C4-2B (cell line): ENCODE results near the gene THTPA.

Source experiments
- H3K27ac ChIP-seq: fragments of 450-650 bp; 2 replicates; pipeline ENCODE4 v1.5.1; 2017
- CTCF ChIP-seq: fragments of 450-650 bp; conservative IDR thresholded peaks from 2 replicates; pipeline ENCODE4 v1.5.1; 2017; ENCODE audit warnings: mild to moderate bottlenecking
- ZFX ChIP-seq: fragments of 450-650 bp; IDR thresholded peaks from 2 replicates; pipeline ENCODE4 v1.6.1; 2017

Gene THTPA

DNA sequence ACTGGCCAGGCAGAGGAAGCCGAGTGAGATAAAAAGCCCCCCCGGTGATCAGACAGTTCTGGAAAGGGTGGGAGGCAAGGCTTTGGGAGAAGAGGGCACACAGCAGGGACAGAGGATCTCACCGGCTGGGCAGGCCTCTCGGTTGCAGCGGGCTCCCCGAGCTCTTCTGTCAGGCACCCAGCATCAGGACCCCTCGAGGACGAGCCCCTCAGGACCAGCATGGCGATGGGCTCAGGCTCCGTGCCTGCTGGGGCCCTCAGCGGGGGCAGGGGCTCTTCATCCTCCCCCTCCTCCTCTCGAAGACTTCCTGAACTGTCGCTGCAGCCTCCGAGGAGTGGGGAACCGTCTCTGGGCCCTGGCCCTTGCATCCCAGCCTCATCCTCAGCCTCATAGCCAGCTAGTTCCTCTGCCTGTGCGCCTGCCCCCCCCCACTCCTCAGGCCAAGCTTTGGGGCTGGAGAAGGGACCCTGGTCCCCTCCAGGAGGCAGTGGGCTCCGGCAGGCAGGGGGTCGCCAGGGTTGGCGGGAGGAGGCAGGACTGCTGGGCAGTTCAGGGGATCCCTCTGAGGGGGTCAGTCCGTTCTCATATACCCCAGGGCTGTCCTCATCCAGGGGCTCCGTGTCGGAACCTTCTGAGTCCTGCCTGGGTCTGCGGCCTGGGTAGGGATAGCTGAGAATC is 14.9 kb downstream of the THTPA start:
- no peak overlapping the region for H3K27ac ChIP-seq
- no peak for TF ChIP-seq CTCF
- TF ChIP-seq ZFX = no peak

DNA sequence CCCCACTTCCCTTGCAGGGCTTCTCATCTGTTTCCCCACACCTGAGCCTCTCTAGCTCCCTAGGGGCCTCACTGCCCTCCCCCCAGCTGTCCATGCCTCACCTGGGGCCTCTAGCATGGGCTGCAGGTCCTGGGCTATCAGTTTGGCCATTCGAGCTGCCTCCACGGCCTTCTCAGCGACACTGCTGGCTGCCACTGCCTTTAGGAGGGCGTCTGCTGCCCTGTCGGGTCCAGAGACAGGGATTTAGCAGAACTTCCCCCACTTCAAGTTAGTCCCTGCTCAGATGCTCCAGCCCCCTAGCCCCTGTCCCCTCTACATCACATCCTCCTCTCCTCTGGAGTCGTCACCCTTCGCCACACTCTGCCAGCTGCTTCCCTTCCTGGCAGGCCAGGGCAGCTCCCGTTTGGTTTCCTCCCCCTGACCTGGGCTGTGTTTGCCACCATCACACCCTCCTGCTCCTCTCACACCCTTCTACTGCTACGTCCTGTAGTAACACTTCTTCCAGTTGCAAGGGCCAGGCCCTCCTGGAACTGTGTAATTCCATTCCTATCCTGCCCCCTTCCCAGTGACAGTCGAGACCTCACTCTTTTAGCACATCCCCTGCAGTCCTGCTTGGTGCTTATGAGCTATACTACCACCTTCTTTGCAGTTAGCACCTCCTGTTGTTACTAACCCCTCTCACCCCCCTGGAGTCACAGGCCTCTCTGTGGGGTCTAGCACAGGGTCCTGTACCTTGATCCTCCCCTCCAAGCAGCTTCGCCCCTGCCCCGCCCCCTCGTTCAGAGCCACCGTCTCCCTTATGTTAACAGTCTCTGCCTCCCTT is 15.8 kb downstream of the THTPA start:
- TF ChIP-seq CTCF (no peak), ZFX (no peak)
- no peak overlapping the region for H3K27ac ChIP-seq

- TF ChIP-seq CTCF (no peak), ZFX (no peak)
- no peak overlapping the region for H3K27ac ChIP-seq
Observed at GRCh38 chr14:23572524-23572828, 16.4 kb downstream of the THTPA start.

- no peak for TF ChIP-seq ZFX
- no peak for TF ChIP-seq CTCF
- no peak overlapping the region for H3K27ac ChIP-seq
Observed at GRCh38 chr14:23572836-23573235, 16.8 kb downstream of the THTPA start.

GRCh38 chr14:23573384-23574015 is 17.4 kb downstream of the THTPA start:
- no peak overlapping the region for H3K27ac ChIP-seq
- TF ChIP-seq ZFX = no peak
- no peak for TF ChIP-seq CTCF

GRCh38 chr14:23577004-23577681 is 21.1 kb downstream of the THTPA start:
- H3K27ac ChIP-seq = no peak overlapping the region
- TF ChIP-seq CTCF = no peak
- TF ChIP-seq ZFX = no peak
